Ovary (tissue), 9 donors: Measurements from ENCODE around the gene USP24. TPM values are rescaled to one million over a fixed set of nuclear protein-coding genes. Genes with fewer than 3 reads are reported as not detected.

ENCODE experiments used
- DNase-seq, 5 donors: peaks; one replicate each; pipeline ENCODE4 v3.0.0-alpha.2; 2019 to 2020
- H3K27ac ChIP-seq, 2 donors: fragments of 200-600 bp; one replicate each; pipeline versions ENCODE4 v1.5.1 to v1.8.0; 2019 to 2022
- H3K27me3 ChIP-seq: fragments of 200-600 bp; one replicate; pipeline ENCODE4 v1.8.0; 2022
- H3K36me3 ChIP-seq: fragments of 200-600 bp; sonication (generic); one replicate; pipeline ENCODE4 v1.5.1; 2019
- H3K4me1 ChIP-seq: one replicate; pipeline ENCODE4 v1.8.1; 2013; ENCODE audit warnings: mild to moderate bottlenecking, moderate library complexity; ENCODE audit not compliant: insufficient read depth
- H3K4me3 ChIP-seq: fragments of 200-600 bp; sonication (generic); one replicate; pipeline ENCODE4 v1.5.1; 2017
- H3K9me3 ChIP-seq, 2 donors: fragments of 200-600 bp in 1 of 2; sonication (generic) in 1 of 2; one replicate each; pipeline versions ENCODE4 v1.5.1 to v1.8.1; 2013 to 2019; ENCODE audit warnings: mild to moderate bottlenecking in 1 of 2, moderate library complexity in 1 of 2
- EP300 ChIP-seq: sonication (generic); formaldehyde crosslinking; IDR thresholded peaks from one replicate; pipeline ENCODE4 v1.6.1; 2017; ENCODE audit warnings: antibody characterized with exemption
- POLR2A ChIP-seq: fragments of 450-650 bp; IDR thresholded peaks from one replicate; pipeline ENCODE4 v1.6.1; 2017; ENCODE audit warnings: antibody characterized with exemption, mild to moderate bottlenecking, moderate library complexity
- WGBS, 3 donors: extraction: QIAGEN DNeasy Blood & Tissue Kit in 1 of 3; methylation state at CpG; one replicate each; pipeline versions ENCODE4 v1.1.5 to v1.1.7; 2013 to 2017; 5-methylcytosine and 5-hydroxymethylcytosine counted together
- intact Hi-C, 4 donors: fragments of 100-400 bp; cut with DNase I; formaldehyde crosslinking; loops; one replicate each; pipeline versions ENCODE4 v1.11.0 to v1.15.1; 2022 to 2023
- polyA plus RNA-seq, 2 donors: library from polyadenylated mRNA; stranded (reverse); fragments of 200-250 nt in 1 of 2; fragments of 350-450 nt in 1 of 2; fragmentation: Illumina TruSeq in 1 of 2; extraction: RNeasy Lipid Tissue Mini Kit (QIAGEN cat#74804) in 1 of 2; gene quantifications; one replicate each; pipeline ENCODE4 v1.2.3, GENCODE V29; 2013 to 2014
- total RNA-seq, 7 donors: library from RNA; depleted of rRNA in 2 of 7; stranded (reverse); fragments of >200 nt in 2 of 7; fragmentation: NEBNext Ultra II Directional in 3 of 7; extraction: Animal tissue kit (Norgen Biotek cat#: 25700) in 3 of 7; gene quantifications; one replicate each; pipeline versions ENCODE4 v1.1.0 to v1.2.4, GENCODE V29; 2016 to 2023
- TF ChIP-seq, protein P1 (sequence below), 3 donors: fragments of 450-650 bp in 2 of 3; fragments of 200-600 bp in 1 of 3; IDR thresholded peaks; one replicate each; pipeline versions ENCODE4 v1.5.1 to v1.8.0; 2016 to 2022; ENCODE audit warnings: antibody characterized with exemption in 3 of 3, mild to moderate bottlenecking in 1 of 3
- donor health status: DM: no; HTN: no; CAD: no; lungs with moderate emphysema.
- donor health status: DM: no; HTN: no; CAD: no.
- donor health status: Bipolar disorder and iron deficiency.
- donor health status: DM: yes; HTN: yes; CAD: no.
- donor health status: DM: no; HTN: no; CAD: no.
- donor health status: DM: yes; HTN: yes; CAD: no.

Gene USP24
- total and polyA plus RNA-seq, 9 donors = 11.5 to 51.4 (median 33.5) TPM

- no peak overlapping the region for H3K4me3 ChIP-seq
- no peaks in the 10 kb centered on the region for H3K9me3 ChIP-seq
- H3K27ac ChIP-seq = no peak overlapping the region
- H3K36me3 ChIP-seq = no peaks in the 10 kb centered on the region
- H3K4me1 ChIP-seq = no peaks in the 10 kb centered on the region
- TF ChIP-seq POLR2A = no peak
- no peak for TF ChIP-seq EP300
- TF ChIP-seq, protein P1, sequence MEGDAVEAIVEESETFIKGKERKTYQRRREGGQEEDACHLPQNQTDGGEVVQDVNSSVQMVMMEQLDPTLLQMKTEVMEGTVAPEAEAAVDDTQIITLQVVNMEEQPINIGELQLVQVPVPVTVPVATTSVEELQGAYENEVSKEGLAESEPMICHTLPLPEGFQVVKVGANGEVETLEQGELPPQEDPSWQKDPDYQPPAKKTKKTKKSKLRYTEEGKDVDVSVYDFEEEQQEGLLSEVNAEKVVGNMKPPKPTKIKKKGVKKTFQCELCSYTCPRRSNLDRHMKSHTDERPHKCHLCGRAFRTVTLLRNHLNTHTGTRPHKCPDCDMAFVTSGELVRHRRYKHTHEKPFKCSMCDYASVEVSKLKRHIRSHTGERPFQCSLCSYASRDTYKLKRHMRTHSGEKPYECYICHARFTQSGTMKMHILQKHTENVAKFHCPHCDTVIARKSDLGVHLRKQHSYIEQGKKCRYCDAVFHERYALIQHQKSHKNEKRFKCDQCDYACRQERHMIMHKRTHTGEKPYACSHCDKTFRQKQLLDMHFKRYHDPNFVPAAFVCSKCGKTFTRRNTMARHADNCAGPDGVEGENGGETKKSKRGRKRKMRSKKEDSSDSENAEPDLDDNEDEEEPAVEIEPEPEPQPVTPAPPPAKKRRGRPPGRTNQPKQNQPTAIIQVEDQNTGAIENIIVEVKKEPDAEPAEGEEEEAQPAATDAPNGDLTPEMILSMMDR (IDR thresholded peaks at IDR 0.05) = no peak
- 70 to 79% (median 73%) methylated on average over 1 of the region's 1 CpG for WGBS, 3 donors
- intact Hi-C loops = loop anchor here in 2 of 4 donors (5.0 to 10.0 kb wide), 3 partner anchors 73 to 1443 kb away; partner anchors contain the start of gene USP24 (in 2 of the 2)
- DNase-seq = no peak
- H3K27me3 ChIP-seq = no peaks in the 10 kb centered on the region
Measured at GRCh38 chr1:55141295-55141893, 73.8 kb downstream of the USP24 start.

GRCh38 chr1:55140546-55140983, 74.6 kb downstream of the USP24 start:
- 0 to 3% (median 2%) methylated on average over 3 of the region's 3 CpGs for WGBS, 3 donors

DNA sequence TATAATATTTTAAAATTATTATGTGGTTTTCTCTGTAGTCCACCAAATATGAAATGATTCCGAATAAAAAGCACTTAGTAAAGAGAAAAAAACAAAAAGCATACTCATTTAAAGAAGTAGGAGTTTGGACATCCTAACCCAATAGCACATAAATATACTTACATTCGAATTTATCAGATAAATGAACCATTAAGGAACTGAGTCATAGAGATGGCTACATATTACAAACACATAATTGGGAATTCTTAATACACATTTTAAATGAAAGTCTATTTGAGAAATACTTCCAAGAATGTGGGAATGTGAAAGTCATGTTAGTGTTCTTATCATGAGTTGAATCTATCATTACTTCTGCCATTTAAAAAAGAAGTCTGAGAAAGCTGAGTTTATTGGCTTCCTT, 75.0 kb downstream of the USP24 start:
- Histone ChIP-seq H3K9me3 (no peaks in the 10 kb centered on the region), H3K4me1 (no peaks in the 10 kb centered on the region), H3K27ac (no peak overlapping the region), H3K27me3 (no peaks in the 10 kb centered on the region), H3K4me3 (no peak overlapping the region), H3K36me3 (no peaks in the 10 kb centered on the region)
- no peak for TF ChIP-seq EP300
- TF ChIP-seq POLR2A = no peak
- TF ChIP-seq, protein P1 (IDR thresholded peaks at IDR 0.05) = no peak
- intact Hi-C loops = loop anchor here in 2 of 4 donors (5.0 to 10.0 kb wide), 3 partner anchors 75 to 1445 kb away; partner anchors contain the start of gene USP24 (in 2 of the 2)
- DNase-seq = no peak
- WGBS, 3 donors = 82 to 87% (median 85%) methylated on average over 2 of the region's 2 CpGs

More at GRCh38 chr1:55140546-55140983, 74.6 kb downstream of the USP24 start:
- intact Hi-C loops = loop anchor here in 2 of 4 donors (5.0 to 10.0 kb wide), 3 partner anchors 74 to 1444 kb away; partner anchors contain the start of gene USP24 (in 2 of the 2)
- H3K36me3 ChIP-seq = no peaks in the 10 kb centered on the region
- H3K4me3 ChIP-seq = no peak overlapping the region
- no peaks in the 10 kb centered on the region for H3K4me1 ChIP-seq
- TF ChIP-seq EP300 = peak; percentile 33
- TF ChIP-seq, protein P1 (IDR thresholded peaks at IDR 0.05) = peak; percentile 46 to 67 (median 63)
- no peak for TF ChIP-seq POLR2A
- no peaks in the 10 kb centered on the region for H3K9me3 ChIP-seq
- no peak overlapping the region for H3K27ac ChIP-seq
- H3K27me3 ChIP-seq = no peaks in the 10 kb centered on the region
- DNase-seq = peak; percentile 40 to 82 (median 62)

DNA sequence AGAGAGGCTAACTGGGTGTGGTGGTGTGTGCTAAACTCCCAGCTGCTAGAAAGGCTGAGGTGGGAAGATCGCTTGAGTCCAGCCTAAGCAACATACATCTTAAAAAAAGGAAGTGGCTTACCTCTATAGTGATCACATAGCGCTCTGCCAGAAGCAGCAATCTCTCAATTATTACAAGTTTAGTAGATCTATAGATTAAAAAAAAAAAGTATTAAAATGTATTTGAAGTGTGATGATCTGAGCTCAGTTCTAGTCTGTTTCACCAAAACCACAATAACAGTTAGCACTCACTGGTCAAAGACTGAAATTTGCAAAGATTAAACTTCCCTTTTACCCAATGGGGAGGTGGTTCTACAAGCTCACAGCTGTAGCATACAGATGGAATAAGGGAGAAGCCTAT, 76.3 kb downstream of the USP24 start:
- intact Hi-C loops = loop anchor here in 1 of 4 donors (5.0 to 10.0 kb wide), 2 partner anchors 138 to 1456 kb away; no protein-coding TSS in a partner anchor
- no peak for DNase-seq
- Histone ChIP-seq H3K27me3 (no peaks in the 10 kb centered on the region), H3K4me1 (no peaks in the 10 kb centered on the region), H3K27ac (no peak overlapping the region), H3K9me3 (no peaks in the 10 kb centered on the region), H3K4me3 (no peak overlapping the region), H3K36me3 (no peaks in the 10 kb centered on the region)
- WGBS, 3 donors = 88 to 97% (median 97%) methylated on average over 2 of the region's 2 CpGs
- TF ChIP-seq, protein P1 (IDR thresholded peaks at IDR 0.05) = no peak
- no peak for TF ChIP-seq POLR2A
- no peak for TF ChIP-seq EP300
